Rectal smooth muscle tissue (tissue), 1 donor: ENCODE data around the gene ANKLE2.
A peak's percentile ranks its signal among the peaks of the same experiment; 100 is the strongest.

Experiments used
- H3K27ac ChIP-seq: one replicate; pipeline ENCODE4 v1.7.0; 2013; ENCODE audit warnings: low read depth, low read length, inconsistent platforms
- H3K27me3 ChIP-seq: one replicate; pipeline ENCODE4 v1.7.0; 2013; ENCODE audit warnings: low read length; ENCODE audit not compliant: control insufficient read depth, insufficient read depth
- H3K36me3 ChIP-seq: one replicate; pipeline ENCODE4 v1.7.0; 2013; ENCODE audit warnings: low read length; ENCODE audit not compliant: control insufficient read depth, insufficient read depth
- H3K4me1 ChIP-seq: one replicate; pipeline ENCODE4 v1.7.0; 2013; ENCODE audit warnings: low read length; ENCODE audit not compliant: control insufficient read depth, insufficient read depth
- H3K4me3 ChIP-seq: one replicate; pipeline ENCODE4 v1.7.0; 2013; ENCODE audit warnings: low read length
- H3K9ac ChIP-seq: one replicate; pipeline ENCODE4 v1.7.0; 2013; ENCODE audit warnings: low read length

The ANKLE2 gene

DNA sequence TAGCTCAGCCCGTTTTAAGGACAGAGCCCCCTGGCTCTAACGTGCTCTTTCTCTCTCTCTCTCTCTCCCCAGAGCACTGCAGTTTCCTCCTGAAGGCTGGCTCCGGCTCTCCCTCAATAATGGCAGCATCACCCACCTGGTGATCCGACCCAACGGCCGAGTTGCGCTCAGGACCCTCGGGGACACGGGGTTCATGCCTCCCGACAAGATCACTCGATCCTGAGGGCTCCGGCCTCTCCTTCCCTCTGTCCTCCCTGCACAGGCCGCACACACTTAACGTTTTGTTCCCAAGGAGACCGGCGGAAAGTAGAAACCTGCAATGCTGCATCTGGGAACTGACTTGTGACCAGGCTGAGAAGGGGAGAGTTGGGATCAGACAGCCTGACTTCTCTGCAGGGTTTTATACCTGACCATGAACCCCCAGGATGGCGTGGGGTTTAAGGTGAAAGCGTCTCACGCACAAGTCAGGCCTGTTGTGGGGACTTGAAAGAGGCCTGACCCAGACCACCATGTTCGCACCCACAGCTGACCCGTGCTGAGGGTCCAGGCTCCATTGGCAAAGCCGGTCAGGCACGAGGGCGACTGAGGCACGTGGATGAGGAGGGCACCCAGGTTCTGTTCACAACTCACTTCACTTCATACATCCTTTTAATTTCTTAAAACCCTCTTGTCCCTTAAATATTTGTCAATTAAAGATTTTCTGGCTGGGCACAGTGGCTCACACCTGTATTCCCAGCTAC, 40.9 kb downstream of the ANKLE2 start:
- no peak overlapping the region for H3K9ac ChIP-seq
- no peak overlapping the region for H3K27ac ChIP-seq
- H3K4me1 ChIP-seq, result no peaks in the 10 kb centered on the region
- no peak overlapping the region for H3K4me3 ChIP-seq
- H3K27me3 ChIP-seq, result no peaks in the 10 kb centered on the region
- H3K36me3 ChIP-seq, result peaks cover 36% of the 10 kb centered on the region

DNA sequence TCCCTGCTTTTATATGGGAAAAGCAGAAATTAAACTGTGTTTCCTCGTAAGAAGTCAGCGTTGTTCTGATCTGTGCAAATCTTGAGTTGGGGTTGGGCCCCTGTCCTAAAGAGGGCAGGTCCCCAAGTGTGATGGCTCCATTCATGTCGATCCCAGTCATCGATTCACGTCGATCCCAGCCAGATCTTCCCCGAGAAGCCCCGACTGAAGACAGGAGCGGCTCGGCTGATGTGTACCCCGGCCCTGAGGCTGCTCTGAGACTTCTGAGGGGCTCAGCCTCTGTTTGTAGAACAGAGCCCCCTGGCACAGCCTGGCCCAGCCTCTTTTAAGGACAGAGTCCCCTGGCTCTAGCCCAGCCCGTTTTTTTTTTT, 41.7 kb downstream of the ANKLE2 start:
- no peak overlapping the region for H3K27ac ChIP-seq
- H3K4me3 ChIP-seq, result no peak overlapping the region
- no peaks in the 10 kb centered on the region for H3K4me1 ChIP-seq
- no peaks in the 10 kb centered on the region for H3K27me3 ChIP-seq
- peaks cover 29% of the 10 kb centered on the region for H3K36me3 ChIP-seq
- H3K9ac ChIP-seq, result no peak overlapping the region

DNA sequence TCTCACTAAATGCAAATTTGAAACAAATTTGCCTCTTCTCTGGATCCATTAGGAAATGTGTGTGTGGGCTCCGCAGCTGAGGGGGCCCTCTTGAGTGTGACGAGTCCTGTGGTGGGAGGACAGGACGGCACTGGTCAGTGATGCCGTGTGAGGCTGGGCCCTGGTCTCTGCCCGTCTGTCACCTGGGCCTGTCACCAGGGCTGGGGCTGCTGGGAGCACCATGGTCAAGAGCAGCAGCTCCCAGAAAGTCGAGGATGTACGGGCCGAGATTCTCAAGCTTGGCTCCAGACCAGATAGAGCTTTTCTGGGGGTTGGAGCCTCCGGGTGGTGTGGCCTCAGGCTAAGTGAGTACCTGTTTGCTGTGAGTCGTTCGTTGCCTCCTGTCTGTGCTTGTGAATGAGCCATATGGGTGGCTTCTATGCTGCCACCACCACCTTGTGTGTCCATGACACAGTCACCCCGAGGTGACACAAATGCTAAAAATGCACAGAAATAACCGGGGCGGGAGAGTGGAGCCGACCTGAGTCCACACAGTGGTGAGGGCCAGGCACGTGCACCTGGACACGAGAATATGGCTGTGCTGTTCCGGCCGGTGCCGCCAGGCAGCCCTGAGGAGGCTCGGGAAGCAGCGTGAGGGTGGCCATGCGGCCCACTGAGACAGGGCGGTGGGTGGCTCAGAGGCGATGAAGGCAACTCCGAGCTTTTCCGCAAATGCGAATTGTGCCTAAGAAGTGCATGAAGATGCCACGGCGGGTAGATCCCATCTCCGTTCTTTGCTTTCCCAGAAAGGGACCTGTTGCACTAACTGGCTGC, 42.3 kb downstream of the ANKLE2 start:
- H3K4me1 ChIP-seq, result no peaks in the 10 kb centered on the region
- H3K9ac ChIP-seq, result no peak overlapping the region
- H3K36me3 ChIP-seq, result peaks cover 25% of the 10 kb centered on the region
- H3K27ac ChIP-seq, result no peak overlapping the region
- H3K4me3 ChIP-seq, result no peak overlapping the region
- no peaks in the 10 kb centered on the region for H3K27me3 ChIP-seq

DNA sequence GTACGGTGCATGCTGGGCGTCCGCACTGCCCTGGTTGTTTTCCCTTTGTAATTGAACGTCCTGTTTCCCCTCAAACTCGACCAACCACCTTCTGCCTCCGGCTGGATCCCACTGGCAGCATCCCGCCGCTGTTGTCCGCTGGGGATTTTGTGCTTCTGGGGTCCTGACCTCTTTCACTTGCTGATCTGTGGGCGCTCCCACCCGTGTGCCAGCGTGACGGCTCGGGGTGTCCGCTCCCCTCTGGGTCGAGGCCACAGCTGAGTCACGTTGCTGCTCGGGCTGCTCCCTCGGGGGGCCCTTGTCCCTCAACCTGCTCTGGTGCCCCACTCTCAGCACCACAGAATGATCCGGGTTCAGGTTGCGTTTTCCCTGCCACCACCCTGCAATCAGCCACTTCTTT, 43.0 kb downstream of the ANKLE2 start:
- Histone ChIP-seq H3K4me1 (no peaks in the 10 kb centered on the region), H3K36me3 (peaks cover 20% of the 10 kb centered on the region), H3K27ac (no peak overlapping the region), H3K4me3 (no peak overlapping the region), H3K9ac (no peak overlapping the region), H3K27me3 (no peaks in the 10 kb centered on the region)

DNA sequence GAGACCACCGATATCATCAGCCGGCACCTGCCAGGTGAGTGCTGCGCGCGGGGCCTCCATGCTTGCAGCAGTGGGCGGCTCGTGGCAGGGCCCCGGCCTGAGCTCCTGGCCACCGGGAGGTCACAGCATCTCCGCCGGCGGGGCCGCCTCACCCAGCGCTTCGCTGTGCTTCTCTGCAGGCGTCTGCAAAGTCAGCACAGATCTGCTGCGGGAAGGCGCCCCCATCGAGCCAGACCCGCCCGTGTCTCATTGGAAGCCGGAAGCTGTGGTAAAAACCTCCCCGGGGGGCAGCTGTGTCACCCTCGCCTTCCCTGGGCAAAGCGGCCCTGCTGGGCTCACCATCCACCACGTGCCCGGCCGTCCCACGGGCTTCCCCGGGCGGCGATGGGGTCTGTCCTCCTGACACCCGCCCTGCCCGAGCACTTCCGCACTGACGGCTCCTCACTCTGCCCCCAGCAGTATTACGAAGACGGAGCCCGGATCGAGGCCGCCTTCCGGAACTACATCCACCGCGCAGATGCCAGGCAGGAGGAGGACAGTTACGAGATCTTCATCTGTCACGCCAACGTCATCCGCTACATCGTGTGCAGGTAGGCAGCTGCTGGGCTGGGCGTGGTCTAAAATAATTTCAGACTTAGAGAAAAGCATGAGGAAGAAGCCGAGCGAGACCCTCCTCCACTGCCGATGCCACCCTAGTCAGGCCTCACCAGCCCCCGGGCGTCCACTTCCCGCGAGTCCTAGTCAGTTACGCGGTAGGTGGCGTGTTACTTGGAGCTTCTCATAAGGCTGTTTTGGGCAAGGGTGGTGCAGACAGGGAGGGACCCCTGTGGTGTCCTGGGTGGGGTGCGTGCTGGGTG, 43.9 kb downstream of the ANKLE2 start:
- Histone ChIP-seq H3K27ac (no peak overlapping the region), H3K4me1 (no peaks in the 10 kb centered on the region), H3K27me3 (no peaks in the 10 kb centered on the region), H3K36me3 (peaks cover 14% of the 10 kb centered on the region), H3K4me3 (no peak overlapping the region), H3K9ac (no peak overlapping the region)

DNA sequence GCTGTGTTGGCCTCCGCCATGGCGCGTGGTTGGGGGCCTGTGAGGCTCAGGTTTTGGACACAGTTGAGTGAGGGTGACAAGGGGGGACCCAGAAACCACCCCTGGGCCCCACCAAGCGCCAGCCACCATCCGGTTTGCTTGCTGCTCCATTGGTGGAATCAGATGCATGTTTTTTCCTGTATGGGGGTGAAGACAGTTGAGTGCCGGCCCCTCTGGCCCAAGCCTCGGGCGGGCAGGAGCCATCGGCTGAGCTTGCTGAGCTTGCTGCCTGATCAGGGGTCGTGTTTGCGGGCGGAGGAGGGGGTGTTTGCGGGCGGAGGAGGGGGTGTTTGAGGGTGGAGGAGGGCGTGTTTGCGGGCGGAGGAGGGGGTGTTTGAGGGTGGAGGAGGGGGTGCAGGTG, 44.6 kb downstream of the ANKLE2 start:
- Histone ChIP-seq H3K27me3 (no peaks in the 10 kb centered on the region), H3K4me1 (no peaks in the 10 kb centered on the region), H3K27ac (no peak overlapping the region), H3K36me3 (peaks cover 14% of the 10 kb centered on the region), H3K9ac (no peak overlapping the region), H3K4me3 (no peak overlapping the region)

DNA sequence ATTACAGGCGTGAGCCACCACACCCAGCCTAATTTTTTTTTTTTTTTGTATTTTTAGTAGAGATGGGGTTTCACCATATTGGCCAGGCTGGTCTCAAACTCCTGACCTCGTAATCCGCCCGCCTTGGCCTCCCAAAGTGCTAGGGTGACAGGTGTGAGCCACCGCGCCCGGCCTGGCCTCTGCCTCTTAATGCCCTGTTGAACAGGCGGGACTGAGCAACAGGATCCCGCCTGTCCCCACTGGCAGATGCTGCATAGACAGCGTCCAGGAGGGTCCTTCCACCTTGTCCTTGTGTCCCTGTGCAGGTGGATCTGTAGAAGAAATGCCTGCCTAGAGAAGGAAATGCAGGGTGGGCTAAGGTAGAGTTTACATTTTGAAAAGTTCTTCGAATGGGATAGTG, 45.3 kb downstream of the ANKLE2 start:
- Histone ChIP-seq H3K36me3 (peaks cover 14% of the 10 kb centered on the region), H3K4me1 (peaks cover 4% of the 10 kb centered on the region), H3K27me3 (no peaks in the 10 kb centered on the region), H3K27ac (no peak overlapping the region), H3K9ac (no peak overlapping the region), H3K4me3 (no peak overlapping the region)

DNA sequence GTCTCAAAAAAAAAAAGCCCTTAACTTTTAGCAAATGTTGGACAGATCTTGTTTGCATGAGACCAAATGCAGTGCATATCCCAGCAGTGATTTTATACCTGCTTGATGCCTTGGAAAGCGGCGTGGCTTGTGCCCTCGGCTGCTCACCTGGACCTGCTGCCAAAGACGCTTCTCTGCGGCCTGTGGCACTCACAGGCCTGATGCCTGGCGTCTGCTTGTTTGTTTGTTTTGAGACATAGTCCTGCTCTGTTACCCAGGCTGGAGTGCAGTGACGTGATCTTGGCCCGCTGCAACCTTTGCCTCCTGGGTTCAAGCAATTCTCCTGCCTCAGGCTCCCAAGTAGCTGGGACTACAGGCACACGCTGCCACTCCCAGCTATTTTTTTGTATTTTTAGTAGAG, 45.8 kb downstream of the ANKLE2 start:
- H3K27me3 ChIP-seq, result no peaks in the 10 kb centered on the region
- H3K4me1 ChIP-seq, result peaks cover 4% of the 10 kb centered on the region
- H3K36me3 ChIP-seq, result peaks cover 14% of the 10 kb centered on the region
- no peak overlapping the region for H3K27ac ChIP-seq
- H3K4me3 ChIP-seq, result no peak overlapping the region
- H3K9ac ChIP-seq, result no peak overlapping the region

DNA sequence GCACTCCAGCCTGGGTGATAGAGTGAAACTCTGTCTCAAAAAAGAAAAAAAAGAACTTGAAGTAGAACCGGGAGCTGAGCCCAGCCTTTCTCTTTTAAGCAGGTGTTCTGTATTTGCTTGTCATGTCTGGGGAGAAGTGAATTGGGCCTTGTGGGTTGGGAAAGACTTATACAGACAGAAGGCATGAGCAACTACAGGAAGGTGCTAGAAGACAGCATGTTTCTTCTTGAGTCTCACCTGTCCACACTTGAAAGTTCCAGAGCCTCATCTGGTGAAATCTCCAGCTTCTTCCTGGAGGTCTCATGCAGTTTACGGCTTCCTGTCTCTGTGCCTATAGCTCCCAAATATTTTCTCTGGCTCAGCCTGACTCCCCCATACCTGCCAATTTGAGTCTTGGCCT, 48.5 kb downstream of the ANKLE2 start:
- Histone ChIP-seq H3K27ac (no peak overlapping the region), H3K4me1 (peaks cover 4% of the 10 kb centered on the region), H3K36me3 (peaks cover 4% of the 10 kb centered on the region), H3K27me3 (no peaks in the 10 kb centered on the region), H3K9ac (no peak overlapping the region), H3K4me3 (no peak overlapping the region)

DNA sequence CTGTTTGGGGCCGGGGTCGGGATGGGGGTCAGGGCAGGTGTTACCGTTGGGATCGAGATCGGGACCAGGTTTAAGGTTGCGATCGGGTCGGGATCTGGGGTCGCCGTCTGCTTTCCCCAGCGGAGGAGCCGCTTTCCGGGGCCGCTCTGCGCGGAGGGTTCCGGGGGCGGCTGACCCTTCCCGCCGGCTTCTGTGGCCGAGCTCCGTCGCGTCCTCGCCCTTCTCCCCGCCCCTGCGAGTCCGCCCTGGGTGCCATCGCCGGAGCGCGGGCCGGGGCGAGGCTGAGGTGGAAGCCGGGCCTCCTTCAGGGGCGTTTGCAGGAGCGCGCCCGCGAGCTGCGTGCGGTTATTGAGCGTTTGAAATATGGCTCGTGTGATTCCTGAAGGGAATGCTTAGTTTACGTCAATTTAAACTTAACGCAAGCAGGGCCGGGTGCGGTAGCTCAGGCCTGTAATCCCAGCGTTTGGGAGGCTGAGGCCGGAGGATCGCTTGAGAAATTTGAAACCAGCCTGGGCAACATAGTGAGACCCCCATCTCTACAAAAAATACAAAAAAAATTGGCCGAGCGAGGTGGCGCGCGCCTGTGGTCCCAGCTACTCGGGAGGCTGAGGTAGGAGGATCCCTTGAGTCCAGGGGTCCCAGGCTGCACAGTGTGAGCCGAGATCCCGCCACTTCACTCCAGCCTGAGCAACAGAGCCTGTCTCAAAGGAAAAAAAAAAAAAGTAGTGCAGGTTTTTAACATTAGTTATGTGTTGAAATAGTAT, 50.4 kb downstream of the ANKLE2 start:
- Histone ChIP-seq H3K4me3 (peak overlapping the region; percentile 79), H3K36me3 (no peaks in the 10 kb centered on the region), H3K27me3 (no peaks in the 10 kb centered on the region), H3K27ac (no peak overlapping the region), H3K9ac (peak overlapping the region; percentile 11), H3K4me1 (peaks cover 4% of the 10 kb centered on the region)

DNA sequence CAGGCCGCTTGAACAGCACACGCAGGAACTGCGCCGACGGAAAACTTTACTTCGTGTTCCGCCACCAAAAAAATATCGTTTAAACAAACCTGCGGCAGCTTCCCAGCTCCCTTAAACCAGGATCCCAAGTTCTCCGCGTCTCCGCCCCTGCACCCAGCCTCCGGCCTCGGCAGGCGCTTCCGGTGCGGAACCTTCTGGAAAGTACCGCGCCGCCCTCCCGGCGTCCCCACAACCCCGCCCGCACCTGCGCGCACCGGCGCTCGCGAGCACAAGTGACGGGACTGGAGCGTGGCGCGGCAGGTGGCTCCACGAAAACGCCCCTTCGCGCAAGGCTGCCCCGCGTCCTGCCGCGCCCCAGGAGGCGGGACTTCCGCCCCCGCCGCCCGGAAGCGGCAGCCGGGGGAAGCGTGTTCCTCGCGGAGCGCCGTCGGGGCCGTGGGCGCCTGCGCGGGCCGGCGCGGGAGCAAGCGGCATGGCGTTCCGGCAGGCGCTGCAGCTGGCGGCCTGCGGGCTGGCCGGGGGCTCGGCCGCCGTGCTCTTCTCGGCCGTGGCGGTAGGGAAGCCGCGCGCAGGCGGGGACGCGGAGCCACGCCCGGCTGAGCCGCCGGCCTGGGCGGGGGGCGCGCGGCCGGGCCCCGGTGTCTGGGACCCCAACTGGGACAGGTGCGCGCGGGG, 51.1 kb downstream of the ANKLE2 start, which contains the start of gene PGAM5:
PGAM5 (plus strand) TSS at position 438 of the 675 bp plus-strand sequence; CDS start at position 473, 35 bp downstream.
- Histone ChIP-seq H3K9ac (peak within 1 kb of the TSS; percentile 83), H3K36me3 (no peaks in the 10 kb centered on the region), H3K4me3 (peak within 1 kb of the TSS; percentile 79), H3K27ac (peak within 1 kb of the TSS; percentile 70), H3K4me1 (peaks cover 4% of the 10 kb centered on the region), H3K27me3 (no peaks in the 10 kb centered on the region)
